ENCODE data around the gene NALF2. TPM values are rescaled to one million over a fixed set of nuclear protein-coding genes. Genes with fewer than 3 reads are reported as not detected.

The NALF2 gene
- total RNA-seq, 4 donors from 2014 or later = 0.09 to 0.19 TPM; not detected in 2

Other genes with a start within 250 kb of the NALF2 start
- gene EDA, start 111.8 kb downstream of the NALF2 start, total RNA-seq = 10 to 100 TPM in 1 of 4 donors, 1 to 10 TPM in 3; 6.2 to 10.9 (median 6.8) TPM

All from omental fat pad (tissue), 4 donors.